ENCODE data around the gene PDE4D. TPM values are rescaled to one million over a fixed set of nuclear protein-coding genes. Genes with fewer than 3 reads are reported as not detected.

The PDE4D gene
- total and polyA plus RNA-seq, 2 donors (not counting 3 experiments of a cell fraction or from before 2014, with no cell fraction given), result 34.5 to 51.2 TPM

DNA sequence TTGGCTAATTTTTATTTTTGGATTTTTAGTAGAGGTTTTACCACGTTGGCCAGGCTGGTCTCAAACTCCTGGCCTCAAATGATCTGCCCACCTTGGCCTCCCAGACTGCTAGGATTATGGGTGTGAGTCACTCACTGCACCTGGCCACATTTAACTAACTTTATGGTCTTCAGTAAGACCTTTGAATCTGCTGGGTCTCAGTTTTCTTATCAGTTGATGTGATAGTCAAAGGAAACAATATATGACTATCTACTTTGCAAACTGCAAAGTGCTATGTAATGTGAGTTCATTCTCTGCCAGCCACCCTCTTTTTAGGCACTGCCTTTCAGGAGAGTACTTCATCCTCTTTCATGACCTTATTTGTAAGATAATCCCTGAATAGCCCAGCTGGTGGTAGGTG lies 474.7 kb downstream of the PDE4D start:
- Histone ChIP-seq H3K4me3 (replicated peaks in 1 of 3; ENCODE audit: insufficient read depth in 1 of 3, low read depth in 1 of 3, low read length in 3 of 3) (no peak overlapping the region), H2AFZ (ENCODE audit: low read depth, low read length) (no peak overlapping the region), H3K4me1 (ENCODE audit: control insufficient read depth, extremely low read depth, insufficient read depth, low read length) (no peaks in the 10 kb centered on the region), H3K79me2 (ENCODE audit: control insufficient read depth, insufficient read depth, low read length) (no peaks in the 10 kb centered on the region), H3K9ac (replicated peaks; ENCODE audit: extremely low read depth, insufficient read depth, low read length) (no peak overlapping the region), H3K9me3 (replicated peaks; ENCODE audit: control insufficient read depth, insufficient read depth, low read length) (no peaks in the 10 kb centered on the region), H3K27me3 (ENCODE audit: control insufficient read depth in 2 of 2, insufficient read depth in 2 of 2, low read length in 2 of 2) (no peaks in the 10 kb centered on the region), H4K20me1 (replicated peaks; ENCODE audit: control insufficient read depth, extremely low read depth, insufficient read depth, low read length) (no peaks in the 10 kb centered on the region), H3K36me3 (ENCODE audit: control insufficient read depth in 2 of 2, extremely low read depth in 1 of 2, insufficient read depth in 2 of 2, low read length in 2 of 2) (no peaks in the 10 kb centered on the region), H3K27ac (ENCODE audit: insufficient read depth, low read depth, low read length) (no peak overlapping the region), H3K4me2 (ENCODE audit: insufficient read depth, low read length) (no peak overlapping the region), H3K9me1 (replicated peaks; ENCODE audit: control insufficient read depth, extremely low read depth, insufficient read depth, low read length) (no peaks in the 10 kb centered on the region)
- intact Hi-C loops (cut with micrococcal nuclease) (no loop called here), dilution Hi-C loops (cut with MboI; ENCODE audit: extremely low pct_ligation_motif_present, low sequenced_read_pairs) (no loop called here)
- no peak for DNase-seq (ENCODE audit: low read depth, low spot score)
- no TSS peak for BruUV-seq (replicated peaks)
- FAIRE-seq, result no peak
- TF ChIP-seq POLR2AphosphoS5 (IDR thresholded peaks at IDR 0.05; ENCODE audit: insufficient read depth, low read depth, low read length) (no peak), EZH2 (IDR thresholded peaks at IDR 0.05; ENCODE audit: borderline replicate concordance, low read depth, low read length, severe bottlenecking) (no peak), MYC (IDR thresholded peaks at IDR 0.05; ENCODE audit: low read depth, low read length) (no peak), POLR2A (IDR thresholded peaks at IDR 0.05; ENCODE audit: low read depth, low read length) (no peak), GATA2 (IDR thresholded peaks at IDR 0.05; ENCODE audit: insufficient read depth, insufficient read length, low read depth, low read length) (no peak), JUN (IDR thresholded peaks at IDR 0.05; ENCODE audit: borderline replicate concordance, insufficient read depth, insufficient read length, low read depth) (no peak), FOS (IDR thresholded peaks at IDR 0.05; ENCODE audit: borderline replicate concordance, insufficient read depth, low read length) (no peak)
- TF ChIP-seq, protein P1, sequence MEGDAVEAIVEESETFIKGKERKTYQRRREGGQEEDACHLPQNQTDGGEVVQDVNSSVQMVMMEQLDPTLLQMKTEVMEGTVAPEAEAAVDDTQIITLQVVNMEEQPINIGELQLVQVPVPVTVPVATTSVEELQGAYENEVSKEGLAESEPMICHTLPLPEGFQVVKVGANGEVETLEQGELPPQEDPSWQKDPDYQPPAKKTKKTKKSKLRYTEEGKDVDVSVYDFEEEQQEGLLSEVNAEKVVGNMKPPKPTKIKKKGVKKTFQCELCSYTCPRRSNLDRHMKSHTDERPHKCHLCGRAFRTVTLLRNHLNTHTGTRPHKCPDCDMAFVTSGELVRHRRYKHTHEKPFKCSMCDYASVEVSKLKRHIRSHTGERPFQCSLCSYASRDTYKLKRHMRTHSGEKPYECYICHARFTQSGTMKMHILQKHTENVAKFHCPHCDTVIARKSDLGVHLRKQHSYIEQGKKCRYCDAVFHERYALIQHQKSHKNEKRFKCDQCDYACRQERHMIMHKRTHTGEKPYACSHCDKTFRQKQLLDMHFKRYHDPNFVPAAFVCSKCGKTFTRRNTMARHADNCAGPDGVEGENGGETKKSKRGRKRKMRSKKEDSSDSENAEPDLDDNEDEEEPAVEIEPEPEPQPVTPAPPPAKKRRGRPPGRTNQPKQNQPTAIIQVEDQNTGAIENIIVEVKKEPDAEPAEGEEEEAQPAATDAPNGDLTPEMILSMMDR (IDR thresholded peaks at IDR 0.05; ENCODE audit: extremely low read depth in 1 of 2, insufficient read depth in 1 of 2, low read depth in 1 of 2, low read length in 2 of 2), result no peak
- TF ChIP-seq, protein P2, sequence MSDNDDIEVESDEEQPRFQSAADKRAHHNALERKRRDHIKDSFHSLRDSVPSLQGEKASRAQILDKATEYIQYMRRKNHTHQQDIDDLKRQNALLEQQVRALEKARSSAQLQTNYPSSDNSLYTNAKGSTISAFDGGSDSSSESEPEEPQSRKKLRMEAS (IDR thresholded peaks at IDR 0.05; ENCODE audit: insufficient read depth, insufficient read length), result no peak
- ChIA-PET POLR2A (no interaction called here), CTCF (no interaction called here)

All from endothelial cell of umbilical vein (primary cell).